D721Med (cell line): ENCODE measurements around the gene TACSTD2.

Experiments used
- DNase-seq: peaks from one replicate; pipeline ENCODE4 v3.0.0; 2011; ENCODE audit warnings: low spot score; ENCODE audit not compliant: insufficient read length
- FAIRE-seq: peaks from 2 replicates; lab custom pipeline; 2011; peaks lifted over from hg19 to GRCh38; lab: Jason Lieb, UNC
- TF ChIP-seq, protein P1 (sequence below): IDR thresholded peaks from 2 replicates; pipeline ENCODE4 v1.5.1; 2012; ENCODE audit warnings: mild to moderate bottlenecking, control low read depth; ENCODE audit not compliant: insufficient read depth; ENCODE audit errors: missing control alignments

TACSTD2 gene

DNA sequence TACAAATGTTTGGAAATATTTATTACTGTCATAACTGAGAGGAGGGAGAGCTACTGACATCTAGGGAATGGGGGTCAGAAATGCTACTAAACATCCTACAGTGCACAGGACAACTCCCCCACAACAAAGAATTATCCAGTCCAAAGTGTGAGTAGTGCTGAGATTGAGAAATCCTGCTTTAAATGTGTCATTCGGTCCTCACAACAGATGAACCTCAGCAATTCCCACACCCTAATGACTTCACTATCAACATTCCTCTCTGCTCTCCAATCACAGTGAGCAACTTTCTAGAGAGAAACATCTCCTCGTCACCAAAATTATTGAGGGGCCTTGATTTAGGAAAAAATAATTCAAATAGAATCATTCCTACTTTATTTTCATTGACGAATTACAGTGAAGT lies 48.5 kb downstream of the TACSTD2 start:
- FAIRE-seq (no peak), DNase-seq (no peak)
- TF ChIP-seq, protein P1, sequence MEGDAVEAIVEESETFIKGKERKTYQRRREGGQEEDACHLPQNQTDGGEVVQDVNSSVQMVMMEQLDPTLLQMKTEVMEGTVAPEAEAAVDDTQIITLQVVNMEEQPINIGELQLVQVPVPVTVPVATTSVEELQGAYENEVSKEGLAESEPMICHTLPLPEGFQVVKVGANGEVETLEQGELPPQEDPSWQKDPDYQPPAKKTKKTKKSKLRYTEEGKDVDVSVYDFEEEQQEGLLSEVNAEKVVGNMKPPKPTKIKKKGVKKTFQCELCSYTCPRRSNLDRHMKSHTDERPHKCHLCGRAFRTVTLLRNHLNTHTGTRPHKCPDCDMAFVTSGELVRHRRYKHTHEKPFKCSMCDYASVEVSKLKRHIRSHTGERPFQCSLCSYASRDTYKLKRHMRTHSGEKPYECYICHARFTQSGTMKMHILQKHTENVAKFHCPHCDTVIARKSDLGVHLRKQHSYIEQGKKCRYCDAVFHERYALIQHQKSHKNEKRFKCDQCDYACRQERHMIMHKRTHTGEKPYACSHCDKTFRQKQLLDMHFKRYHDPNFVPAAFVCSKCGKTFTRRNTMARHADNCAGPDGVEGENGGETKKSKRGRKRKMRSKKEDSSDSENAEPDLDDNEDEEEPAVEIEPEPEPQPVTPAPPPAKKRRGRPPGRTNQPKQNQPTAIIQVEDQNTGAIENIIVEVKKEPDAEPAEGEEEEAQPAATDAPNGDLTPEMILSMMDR = no peak
